ENCODE measurements around the gene TUBGCP5.

GRCh38 chr15:22952796-22953579, 86.4 kb downstream of the TUBGCP5 start:
- no peak for TF ChIP-seq EZH2 (IDR thresholded peaks at IDR 0.05; ENCODE audit: insufficient read depth, poor library complexity, severe bottlenecking)
- no peak for TF ChIP-seq EZH2phosphoT487 (IDR thresholded peaks at IDR 0.05; ENCODE audit: insufficient read depth, low read depth)
